SW480 (cell line): ENCODE data around the gene DHX8.
"Not testable (repeated sequence)": the region's sequence is repeated elsewhere in the genome, so short reads cannot be mapped to it uniquely, and the experiment has no call there.

Experiments
- DNase-seq: peaks from one replicate; pipeline ENCODE4 v3.0.0-alpha.2; 2016; ENCODE audit warnings: low spot score

The DHX8 gene

DNA sequence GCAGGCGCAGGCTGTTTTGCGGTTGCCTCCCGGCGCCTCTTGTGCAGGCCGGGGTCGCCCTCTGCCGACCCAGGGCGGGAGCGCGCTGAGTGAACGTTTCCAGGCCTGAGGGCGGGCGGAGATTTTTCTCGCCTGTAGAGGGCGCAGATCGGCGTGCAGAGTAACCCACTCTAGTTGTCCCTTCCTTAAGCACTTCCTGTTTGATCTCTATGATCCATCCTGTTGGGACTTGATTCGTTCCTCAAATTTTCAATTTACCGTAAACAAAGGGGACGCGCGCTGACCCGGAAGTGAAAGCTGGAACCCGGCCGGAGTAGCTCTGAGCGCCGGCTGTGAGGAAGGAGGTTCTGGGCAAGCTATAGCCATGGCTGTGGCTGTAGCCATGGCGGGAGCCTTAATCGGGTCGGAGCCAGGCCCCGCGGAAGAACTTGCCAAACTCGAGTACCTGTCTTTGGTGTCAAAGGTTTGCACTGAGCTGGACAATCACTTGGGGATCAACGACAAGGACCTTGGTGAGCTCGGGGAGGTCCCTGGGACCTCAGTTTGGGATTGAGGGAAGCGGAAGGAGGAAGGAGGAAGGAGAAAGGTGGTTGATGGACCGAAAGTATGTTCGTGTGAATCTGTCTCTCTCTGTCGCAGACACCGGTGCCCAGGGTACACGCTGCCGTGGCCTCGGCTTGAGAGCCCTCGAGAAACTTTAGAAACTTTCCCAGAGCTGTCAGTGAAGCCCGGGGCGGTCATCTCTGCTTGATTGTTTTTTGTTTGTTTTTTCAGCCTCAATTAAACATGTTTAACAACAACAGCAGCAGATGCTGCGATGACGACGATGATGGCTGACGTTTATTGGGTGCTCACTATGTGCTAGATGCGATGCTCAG lies at the start of gene DHX8:
TSS of gene DHX8 (plus strand) at position 302 of the 878 bp plus-strand sequence. CDS start at position 365, 63 bp downstream.
- peak; percentile 100 for DNase-seq

DNA sequence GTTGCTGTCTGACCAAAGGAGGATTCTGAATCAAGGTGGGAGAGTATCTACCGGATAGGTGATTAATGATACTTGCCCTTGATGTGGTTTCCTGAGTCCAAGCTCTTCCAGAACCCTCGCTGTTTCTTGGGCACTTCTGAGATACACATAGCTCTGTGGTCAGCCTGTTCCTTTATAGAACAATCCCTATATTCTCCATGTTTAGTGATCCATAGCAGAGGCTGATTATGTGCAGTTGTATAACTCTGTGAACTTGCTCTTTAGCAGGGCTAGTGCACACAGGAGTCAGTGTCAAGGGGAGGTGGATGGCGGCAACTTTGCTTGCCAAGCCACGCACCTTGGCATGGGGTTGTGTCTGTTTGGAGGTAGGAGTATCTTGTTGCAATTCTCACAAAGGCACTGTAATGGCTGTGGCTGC lies 48.9 kb upstream of the DHX8 start:
- DNase-seq, result peak; percentile 97

DNA sequence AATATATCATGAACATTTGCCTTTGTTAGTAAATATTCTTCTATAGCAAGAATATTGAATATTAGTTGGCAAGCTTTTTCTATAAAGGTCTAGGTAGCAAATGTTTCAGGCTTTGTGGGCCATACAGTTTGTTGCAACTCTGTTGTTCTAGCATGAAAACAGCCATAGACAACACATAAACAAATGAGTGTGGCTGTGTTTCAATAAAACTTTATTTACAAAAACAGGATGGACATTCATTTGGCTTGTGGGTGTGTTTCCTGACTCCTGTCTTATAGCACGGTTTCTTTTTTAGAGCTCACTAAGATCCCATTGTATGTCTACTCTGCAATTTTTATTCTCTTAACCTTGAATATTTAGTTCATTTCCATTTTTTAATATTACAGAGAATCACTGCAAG lies 46.0 kb upstream of the DHX8 start:
- no peak for DNase-seq

DNA sequence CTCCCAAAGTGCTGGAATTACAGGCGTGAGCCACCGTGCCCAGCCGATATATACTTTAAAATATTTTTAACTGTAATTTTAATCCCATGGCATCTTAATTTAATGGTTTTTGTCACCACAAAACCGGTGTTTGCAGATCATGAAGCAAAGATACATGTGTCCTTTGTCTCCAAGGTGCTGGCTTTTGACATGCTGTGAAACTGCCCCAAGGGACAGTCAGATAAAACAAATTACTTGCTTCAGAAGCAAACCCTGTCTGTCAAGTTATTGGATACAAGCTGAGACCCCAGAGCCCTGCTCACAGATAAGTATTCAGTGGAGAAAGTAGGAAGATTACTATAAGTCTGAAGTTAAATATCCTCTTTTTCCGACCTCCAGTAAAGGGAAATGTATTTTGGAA lies 45.1 kb upstream of the DHX8 start:
- no peak for DNase-seq

DNA sequence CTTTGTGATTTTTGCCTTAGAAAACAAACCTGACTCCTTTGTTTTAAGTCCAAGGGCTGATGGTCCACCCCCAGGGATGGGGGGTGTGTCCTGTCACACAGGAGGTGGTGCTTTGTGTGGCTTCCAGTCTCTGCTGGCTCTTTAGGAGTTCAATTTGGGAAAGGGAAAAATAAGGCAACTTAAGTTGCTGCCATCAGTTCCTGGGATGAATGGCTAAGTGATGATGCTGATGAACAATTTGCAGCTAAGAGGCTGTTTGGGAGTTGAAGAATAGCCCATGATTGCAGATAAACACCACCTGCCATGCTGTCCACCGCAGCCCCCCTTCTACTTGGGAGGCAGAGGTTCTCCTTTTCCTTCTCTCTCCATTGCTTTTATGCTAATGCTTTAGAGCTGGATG lies 44.7 kb upstream of the DHX8 start:
- DNase-seq, result no peak

DNA sequence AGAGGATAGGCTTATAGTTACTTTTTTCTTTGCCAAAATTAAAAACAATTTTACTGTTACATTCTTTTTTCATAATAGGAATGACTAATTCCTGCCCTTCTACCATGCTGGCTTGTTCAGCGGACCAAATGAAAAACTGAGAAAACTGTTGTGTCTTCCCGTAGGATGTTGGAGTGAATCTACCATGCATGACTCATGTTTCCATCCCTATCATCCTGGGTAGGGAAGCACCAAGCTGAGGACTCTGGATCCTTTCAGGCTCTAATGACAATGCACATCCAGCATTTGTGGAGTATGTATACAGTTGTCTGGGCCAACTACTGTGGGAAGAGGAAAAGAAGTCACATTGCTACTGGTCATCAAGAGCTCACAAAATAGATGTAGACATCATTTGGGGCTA lies 41.1 kb upstream of the DHX8 start:
- no peak for DNase-seq

DNA sequence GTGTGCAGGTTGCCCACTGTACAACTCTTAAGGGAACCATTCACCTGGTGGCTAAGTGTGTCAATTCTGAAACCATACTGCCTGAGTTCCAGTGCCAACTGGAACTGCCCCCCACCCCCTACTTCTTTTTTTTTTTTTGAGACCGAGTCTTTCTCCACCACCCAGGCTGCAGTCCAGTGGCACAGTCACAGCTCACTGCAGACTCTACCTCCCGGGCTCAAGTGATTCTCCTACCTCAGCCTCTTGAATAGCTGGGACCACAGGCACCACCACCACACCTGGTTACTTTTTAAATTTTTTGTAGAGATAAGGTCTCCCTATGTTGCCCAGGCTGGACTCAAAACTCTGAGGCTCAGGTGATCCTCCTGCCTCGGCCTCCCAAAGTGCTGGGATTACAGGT lies 40.4 kb upstream of the DHX8 start:
- no peak for DNase-seq

DNA sequence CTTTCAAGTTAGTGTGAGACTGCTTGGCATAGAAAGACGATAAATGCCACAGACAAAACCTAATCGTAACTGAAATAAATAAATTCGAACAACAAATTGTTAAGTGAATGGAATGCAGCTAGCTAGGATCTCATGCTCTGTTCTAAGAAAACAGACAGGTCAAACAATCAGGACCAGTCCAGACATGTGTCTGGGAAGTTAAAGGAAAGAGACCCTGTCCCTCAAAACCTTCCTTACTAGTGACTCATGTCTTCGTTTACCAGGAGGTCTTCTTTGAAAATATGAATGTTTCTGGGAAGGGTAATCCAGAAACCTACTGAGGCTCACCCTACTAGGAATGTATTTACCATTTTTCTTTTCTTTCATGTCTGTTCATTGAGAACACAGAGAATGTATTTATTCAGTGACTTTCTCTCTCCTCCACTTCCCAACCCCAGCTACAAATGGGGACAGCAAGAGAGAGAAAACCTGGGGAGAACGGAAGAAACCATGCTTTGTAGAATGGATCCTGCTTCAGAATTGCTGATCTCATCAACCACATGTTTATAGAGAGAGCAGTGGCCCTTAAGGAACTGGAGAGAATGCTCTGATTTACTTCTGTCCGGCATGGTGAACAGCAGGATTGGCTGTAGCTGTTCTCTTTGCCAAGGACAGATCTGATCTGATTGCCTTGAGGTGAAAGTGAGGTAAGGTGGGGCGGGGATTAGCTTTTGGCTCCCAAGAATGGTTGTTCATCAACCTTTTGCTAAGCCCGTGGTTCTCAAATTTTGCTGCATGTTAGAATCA lies 39.4 kb upstream of the DHX8 start:
- DNase-seq, result no peak

DNA sequence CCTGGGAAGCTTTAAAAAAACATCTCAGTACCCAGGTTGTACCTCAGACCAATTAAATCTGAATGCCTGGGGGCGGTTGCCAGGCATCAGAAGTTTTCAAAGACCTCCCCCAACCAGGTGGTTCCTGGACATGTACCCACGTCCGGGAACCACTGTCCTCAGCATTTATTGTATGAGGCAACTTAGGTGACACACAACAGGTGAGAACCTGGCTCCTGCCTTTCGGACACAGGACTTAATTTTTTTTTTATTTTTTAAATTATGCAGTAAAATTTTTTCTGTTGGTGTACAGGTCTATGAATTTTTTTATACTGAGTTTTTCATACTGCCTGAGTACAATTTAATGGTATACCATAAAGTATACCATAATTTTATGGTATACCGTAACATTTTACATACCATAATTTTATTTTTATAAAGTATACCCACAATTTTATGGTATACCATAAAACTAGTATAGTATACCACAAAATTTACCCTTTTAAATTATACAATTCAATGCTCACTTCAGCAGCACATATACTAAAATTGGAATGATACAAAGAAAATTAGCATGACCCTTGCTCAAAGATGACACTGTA lies 38.7 kb upstream of the DHX8 start:
- no peak for DNase-seq

DNA sequence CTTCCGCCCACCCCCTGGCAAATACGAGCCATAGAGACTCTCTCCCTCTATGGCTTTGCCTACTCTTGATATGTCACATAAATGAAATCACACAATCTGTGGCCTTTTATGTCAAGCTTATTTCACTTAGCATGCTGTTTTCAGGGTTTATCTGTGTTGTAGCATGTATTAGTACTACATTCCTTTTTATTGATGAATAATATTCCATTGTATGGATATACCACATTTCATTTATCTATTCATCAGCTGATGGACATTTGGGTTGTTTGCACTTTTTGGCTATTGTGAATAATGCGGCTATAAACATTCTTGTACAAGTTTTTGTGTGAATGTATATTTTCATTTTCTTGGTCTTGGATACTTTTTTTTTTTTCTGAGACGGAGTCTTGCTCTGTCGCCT lies 37.0 kb upstream of the DHX8 start:
- no peak for DNase-seq

DNA sequence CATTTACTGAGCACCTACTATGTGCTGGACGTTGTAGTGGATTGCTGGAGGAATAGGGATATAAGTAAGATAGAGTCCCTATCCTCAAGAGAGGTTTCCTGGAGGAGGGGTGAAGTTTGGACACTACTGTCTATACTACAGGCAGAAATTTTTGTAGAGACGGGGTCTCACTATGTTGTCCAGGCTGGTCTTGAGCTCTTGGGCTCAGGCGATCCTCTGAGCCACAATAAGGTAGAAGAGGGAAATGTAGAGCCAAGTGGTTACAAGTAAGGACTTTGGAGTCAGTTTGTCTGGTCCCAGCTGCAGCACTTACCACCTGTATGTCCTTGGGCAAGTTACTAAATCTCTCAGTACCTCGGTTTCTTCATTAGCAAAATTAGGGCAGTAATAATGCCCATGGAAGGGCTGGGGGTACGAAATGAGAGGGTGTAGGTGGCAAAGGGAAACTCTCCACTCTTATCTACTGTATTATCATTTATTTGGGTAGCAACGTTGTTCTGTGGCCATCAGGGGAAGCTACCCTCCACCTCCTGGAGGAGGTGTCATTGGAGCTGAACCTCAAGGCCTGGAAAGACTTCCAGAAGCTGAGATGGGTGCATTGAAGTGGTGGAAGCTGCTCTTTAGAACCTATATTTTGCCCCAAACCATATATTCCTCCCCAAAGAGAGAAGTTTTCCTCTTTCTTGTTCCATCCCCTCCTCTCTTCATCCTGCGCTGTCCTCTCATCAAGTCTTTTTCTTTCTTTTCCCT lies 34.9 kb upstream of the DHX8 start:
- no peak for DNase-seq

DNA sequence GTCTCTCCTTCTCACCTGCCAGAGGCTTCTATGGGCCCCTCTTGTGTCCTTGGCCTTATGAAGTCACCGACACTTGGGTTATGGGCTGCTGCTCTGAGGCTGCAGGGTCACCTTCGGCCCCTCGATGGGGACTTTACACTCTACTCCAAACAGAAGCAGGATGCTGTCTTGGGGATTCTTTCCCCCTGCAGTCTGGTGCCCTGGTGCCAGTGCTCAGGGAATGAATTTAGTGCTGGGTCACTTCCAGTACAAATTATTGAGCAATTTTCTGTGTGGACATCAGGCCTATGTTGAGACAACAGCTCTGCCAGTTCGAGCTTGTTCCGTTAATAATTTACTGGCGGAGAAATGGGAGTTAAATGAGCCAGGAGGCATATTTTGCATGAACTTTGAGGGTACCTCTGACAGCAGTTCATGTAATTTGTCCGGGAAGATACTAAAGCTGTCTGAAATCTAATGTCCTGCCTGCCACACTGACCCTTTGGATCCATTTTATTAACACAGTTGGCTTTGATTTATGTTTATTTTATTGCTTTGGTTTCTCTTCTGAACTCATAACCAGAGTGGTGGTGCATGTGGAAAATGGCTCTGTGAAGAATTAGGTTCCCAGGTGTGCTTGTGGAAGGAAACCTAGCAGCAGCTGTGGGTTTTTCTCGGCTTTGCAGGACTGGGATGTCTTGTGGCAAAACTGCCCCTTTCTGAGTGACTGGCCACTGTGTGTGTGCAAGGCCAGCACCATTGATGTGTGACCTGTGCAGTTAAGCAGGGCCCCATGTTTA lies 34.1 kb upstream of the DHX8 start:
- DNase-seq, result no peak

DNA sequence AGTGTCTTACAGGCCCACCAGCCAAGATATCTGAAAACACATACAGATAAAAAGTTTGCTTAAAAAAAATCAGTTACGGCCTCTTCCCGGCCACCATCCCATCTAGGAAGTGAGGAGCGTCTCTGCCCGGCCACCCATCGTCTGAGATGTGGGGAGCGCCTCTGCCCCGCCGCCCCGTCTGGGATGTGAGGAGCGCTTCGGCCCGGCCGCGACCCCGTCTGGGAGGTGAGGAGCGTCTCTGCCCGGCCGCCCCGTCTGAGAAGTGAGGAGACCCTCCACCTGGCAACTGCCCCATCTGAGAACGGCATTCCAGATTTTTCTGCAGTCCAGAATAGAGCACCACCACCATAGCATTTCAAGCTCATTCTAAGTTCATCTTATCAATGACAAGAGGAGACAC lies 33.0 kb upstream of the DHX8 start:
- DNase-seq, result not testable (repeated sequence)

DNA sequence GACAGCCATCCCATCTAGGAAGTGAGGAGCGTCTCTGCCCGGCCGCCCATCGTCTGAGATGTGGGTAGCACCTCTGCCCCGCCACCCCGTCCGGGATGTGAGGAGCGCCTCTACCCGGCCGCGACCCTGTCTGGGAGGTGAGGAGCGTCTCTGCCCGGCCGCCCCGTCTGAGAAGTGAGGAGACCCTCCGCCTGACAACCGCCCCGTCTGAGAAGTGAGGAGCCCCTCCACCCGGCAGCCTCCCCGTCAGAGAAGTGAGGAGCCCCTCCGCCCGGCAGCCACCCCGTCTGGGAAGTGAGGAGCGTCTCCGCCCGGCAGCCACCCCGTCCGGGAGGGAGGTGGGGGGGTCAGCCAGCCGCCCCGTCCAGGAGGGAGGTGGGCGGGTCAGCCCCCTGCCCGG lies 32.0 kb upstream of the DHX8 start:
- DNase-seq, result not testable (repeated sequence)

DNA sequence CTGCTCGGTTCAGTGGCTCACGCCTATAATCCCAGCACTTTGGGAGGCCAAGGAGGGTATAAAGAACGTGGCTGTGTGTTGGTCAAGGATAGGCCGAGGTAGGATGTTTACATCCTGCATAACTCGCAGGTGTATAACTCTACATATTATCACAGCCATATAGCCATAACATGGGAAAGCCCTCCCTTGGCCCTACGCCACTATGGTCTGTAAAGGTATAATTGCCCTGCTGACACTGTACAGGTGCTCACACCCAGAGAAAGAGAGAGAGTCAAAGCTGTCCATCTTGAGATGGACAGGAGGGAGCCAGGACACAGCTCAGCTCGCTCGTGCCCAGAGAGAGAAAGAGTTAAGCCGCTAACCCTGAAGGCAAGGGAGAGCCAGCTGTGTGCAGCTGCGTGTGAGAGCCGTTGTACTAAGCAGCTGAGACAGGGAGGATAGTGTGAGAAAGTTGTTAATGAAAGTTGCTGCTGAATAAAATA lies 30.4 kb upstream of the DHX8 start:
- DNase-seq, result no peak

DNA sequence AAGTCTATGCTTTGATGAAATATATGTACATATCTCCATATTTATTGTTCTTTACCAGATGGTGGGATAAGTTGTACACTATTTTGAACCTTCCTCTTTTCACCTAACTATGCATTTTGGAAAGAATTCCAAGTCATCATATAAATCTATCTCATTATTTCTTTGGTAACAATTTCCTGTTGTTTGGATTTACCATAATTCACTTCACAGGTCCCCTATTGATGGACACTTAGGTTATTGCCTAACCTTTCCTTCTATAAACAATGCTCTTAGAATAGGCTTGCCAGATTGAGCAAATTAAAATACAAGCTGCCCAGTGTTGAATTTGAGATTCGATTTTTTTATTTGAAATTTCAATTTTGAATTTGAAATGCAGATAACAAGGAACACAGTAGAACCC lies 28.9 kb upstream of the DHX8 start:
- no peak for DNase-seq

DNA sequence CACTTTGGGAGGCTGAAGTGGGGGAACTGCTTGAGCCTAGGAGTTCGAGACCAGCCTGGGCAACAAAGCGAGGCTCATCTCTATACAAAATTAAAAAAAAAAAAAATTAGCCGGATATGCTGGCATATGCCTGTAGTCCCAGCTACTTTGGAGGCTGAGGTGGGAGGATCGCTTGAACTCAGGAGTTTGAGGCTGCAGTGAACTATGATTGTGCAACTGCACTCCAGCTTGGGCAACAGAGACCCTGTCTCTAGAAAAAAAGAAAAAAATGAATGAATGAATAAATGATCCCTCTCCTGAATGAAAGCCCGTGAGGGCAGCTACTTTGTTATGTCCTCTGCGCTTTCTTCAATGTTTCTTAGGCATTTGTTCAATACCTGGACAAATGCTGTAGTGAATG lies 27.7 kb upstream of the DHX8 start:
- no peak for DNase-seq

DNA sequence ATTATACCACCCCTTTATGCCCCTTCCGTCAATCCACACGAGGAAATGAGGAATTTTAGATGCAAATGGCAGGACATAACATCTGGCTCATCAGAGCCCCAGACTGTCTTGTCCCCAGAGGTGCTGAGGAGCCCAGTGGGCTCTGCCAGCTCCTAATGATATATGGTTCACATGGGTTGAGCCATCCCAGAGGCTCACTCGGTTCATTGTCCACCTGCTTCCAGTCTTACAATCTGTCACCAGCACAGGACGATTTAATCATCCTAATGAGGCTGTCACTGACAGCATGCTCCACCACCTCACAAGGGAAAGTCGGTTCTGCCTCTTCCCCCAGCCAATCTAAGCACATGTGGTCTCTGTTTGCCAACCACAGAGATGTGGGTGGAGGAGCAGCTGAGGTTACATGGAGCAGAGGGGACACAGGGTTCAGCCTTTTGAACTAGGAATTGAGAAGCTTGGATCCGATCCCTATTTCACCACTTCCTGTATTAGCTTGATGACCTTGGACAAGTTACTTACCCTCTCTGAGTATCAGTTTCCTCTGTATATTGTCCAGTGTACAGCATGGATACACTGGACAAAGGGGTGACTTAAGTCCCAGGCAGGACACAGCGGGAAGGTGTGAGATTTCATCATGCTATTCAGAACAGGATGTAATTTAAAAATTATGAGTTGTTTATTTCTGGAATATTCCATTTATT lies 27.0 kb upstream of the DHX8 start:
- peak; percentile 95 for DNase-seq

DNA sequence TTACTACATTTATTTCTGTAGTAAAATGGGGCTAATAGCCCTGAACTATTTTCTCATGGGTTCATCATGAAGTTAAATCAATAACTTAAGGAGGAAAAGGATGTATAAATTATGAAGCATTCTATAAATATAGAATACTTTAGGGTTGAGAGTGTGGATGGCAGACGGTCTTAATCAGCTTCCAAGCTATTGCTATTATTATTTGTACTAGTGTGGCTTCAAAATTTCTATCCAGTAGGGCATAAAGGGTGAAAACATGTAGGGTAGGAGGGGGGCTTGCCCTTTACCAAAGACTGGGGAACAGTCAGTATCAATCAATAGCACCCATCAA lies 26.4 kb upstream of the DHX8 start:
- no peak for DNase-seq

DNA sequence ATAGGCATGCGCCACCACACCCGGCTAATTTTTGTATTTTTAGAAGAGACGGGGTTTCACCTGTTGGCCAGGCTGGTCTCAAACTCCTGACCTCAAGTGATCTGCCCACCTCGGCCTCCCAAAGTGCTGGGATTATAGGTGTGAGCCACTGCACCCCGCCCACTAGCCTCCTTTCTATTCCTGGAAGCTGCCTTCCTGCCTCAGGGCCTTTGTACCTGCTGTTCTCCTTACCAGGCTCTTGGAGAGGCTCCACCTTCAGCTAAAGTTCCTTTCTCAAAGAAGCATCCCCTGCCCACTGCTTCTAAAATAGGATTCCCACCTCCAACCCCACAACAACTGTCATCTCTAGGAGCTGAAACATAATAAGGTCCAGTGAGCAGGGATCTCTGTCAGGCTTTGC lies 23.9 kb upstream of the DHX8 start:
- DNase-seq, result not testable (repeated sequence)

DNA sequence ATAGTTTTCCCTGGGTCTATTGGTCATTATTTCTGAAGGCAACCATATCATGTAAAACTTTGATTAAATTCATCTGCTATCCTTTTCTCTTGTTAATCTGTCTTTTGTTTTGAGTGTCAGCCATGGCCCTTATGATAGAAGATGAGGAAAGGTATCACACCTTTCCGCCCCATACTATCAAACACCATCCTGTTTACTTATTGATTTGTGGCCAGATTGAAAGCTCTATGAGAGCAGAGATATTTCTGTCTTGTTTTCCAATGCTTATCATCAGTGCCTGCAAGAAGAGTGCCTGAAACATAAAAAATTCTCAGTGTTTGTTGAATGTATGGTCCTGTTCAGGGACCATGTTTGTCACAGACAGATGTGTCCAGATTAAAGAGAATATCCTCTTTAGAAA lies 22.6 kb upstream of the DHX8 start:
- DNase-seq, result no peak
